Activated naive CD8-positive, alpha-beta T cell treated with anti-CD3 and anti-CD28 coated beads, Interleukin-2, amount 10 ng/mL, durations not matched to agents 7 days and 5 days (primary cell): Measurements from ENCODE around the gene STX4. TPM values are rescaled to one million over a fixed set of nuclear protein-coding genes. Genes with fewer than 3 reads are reported as not detected.

Source experiments
- ATAC-seq: fragments of 150-1000 bp; cut with Tn5 transposase; one replicate; pipeline ENCODE4 v1.10.0; 2021; ENCODE audit warnings: low read depth, moderate library complexity
- POLR2A ChIA-PET: fragments of 350-600 bp; sonication (Branson Sonifier 250); formaldehyde crosslinking; loops from one replicate; lab custom pipeline; 2021; ENCODE audit warnings: antibody characterized with exemption; lab: Charles Lee
- DNase-seq: peaks from one replicate; pipeline ENCODE4 v3.0.0; 2021
- H3K27ac Mint-ChIP-seq: one replicate; pipeline ENCODE4 v1.8.0; 2022; ENCODE audit warnings: mild to moderate bottlenecking, mixed read lengths
- H3K27me3 Mint-ChIP-seq: one replicate; pipeline ENCODE4 v1.8.0; 2022; ENCODE audit warnings: mild to moderate bottlenecking, moderate library complexity, mixed read lengths
- H3K36me3 Mint-ChIP-seq: one replicate; pipeline ENCODE4 v1.8.0; 2021; ENCODE audit warnings: mild to moderate bottlenecking, mixed read lengths
- H3K4me1 Mint-ChIP-seq: one replicate; pipeline ENCODE4 v1.8.0; 2021; ENCODE audit warnings: mixed read lengths
- H3K4me3 Mint-ChIP-seq: one replicate; pipeline ENCODE4 v1.8.0; 2022; ENCODE audit warnings: mild to moderate bottlenecking, moderate library complexity, mixed read lengths
- H3K9me3 Mint-ChIP-seq: one replicate; pipeline ENCODE4 v1.8.0; 2021; ENCODE audit warnings: mixed read lengths
- total RNA-seq, 2 experiments: library from RNA; stranded (reverse); gene quantifications; one replicate each; pipeline ENCODE4 v1.2.3, GENCODE V29; 2021

The STX4 gene
- total RNA-seq, 2 experiments from 2014 or later = 82.8 to 84.8 TPM

GRCh38 chr16:30992931-30993816, 40.2 kb upstream of the STX4 start:
- Mint-ChIP-seq H3K27me3 (peaks cover 2% of the 10 kb centered on the region), H3K36me3 (no peaks in the 10 kb centered on the region), H3K4me1 (peaks cover 12% of the 10 kb centered on the region), H3K4me3 (no peak overlapping the region), H3K9me3 (no peaks in the 10 kb centered on the region), H3K27ac (no peak overlapping the region)
- DNase-seq (no peak), ATAC-seq (no peak)
- POLR2A ChIA-PET = interaction anchor here (0.5 kb wide), 1 partner anchor 384 kb away, joined by 4 read pairs; no protein-coding TSS in a partner anchor

- H3K36me3 Mint-ChIP-seq = no peaks in the 10 kb centered on the region
- no peaks in the 10 kb centered on the region for H3K9me3 Mint-ChIP-seq
- H3K4me3 Mint-ChIP-seq = peak overlapping the region; percentile 98
- POLR2A ChIA-PET = interaction anchor here (0.6 to 3.1 kb wide), 8 partner anchors 11 to 184 kb away, joined by 3 to 19 read pairs (median 4); partner anchors contain the start of genes FUS, HSD3B7, ZNF646 and ZNF668
- H3K27me3 Mint-ChIP-seq = peaks cover 5% of the 10 kb centered on the region
- ATAC-seq (no peak), DNase-seq (no peak)
- H3K4me1 Mint-ChIP-seq = peaks cover 12% of the 10 kb centered on the region
- peak overlapping the region; percentile 95 for H3K27ac Mint-ChIP-seq
Measured at GRCh38 chr16:30995927-30996323, 37.4 kb upstream of the STX4 start.

DNA sequence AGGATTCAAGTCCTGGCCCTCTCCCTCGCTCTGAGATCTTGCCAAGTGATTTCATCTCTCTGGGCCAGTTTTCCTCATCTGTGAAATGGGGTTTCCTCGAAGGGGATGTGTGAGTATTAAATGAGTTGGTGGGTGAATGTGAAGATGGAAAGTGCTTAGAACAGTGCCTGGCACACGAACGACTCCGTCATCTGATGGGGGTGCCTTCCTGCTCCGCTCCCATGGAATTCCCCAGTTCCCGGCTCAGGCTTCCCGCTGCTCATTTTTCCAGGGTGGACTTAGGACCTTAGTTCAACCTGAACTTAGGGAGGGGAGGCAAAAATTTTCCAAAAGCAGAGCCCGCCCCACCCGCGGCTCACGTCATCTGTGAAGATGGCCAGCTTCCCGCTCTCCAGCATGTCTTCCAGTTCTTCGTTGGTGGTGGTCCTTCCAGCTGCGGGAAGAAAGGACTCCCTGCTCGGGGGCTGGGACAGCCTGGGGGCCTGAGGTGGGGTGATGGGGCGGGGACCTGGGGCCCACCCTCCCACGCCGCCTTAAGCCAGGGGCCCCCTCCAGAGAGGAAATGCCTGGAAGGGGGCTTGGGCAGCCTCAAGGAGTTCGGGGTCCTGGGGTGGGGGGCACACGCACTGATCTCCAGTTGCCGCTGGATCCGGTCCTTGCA, 36.9 kb upstream of the STX4 start:
- Mint-ChIP-seq H3K36me3 (no peaks in the 10 kb centered on the region), H3K9me3 (no peaks in the 10 kb centered on the region), H3K27me3 (peaks cover 5% of the 10 kb centered on the region), H3K27ac (peak overlapping the region; percentile 95), H3K4me3 (peak overlapping the region; percentile 98), H3K4me1 (peaks cover 12% of the 10 kb centered on the region)
- no peak for ATAC-seq
- DNase-seq = no peak
- POLR2A ChIA-PET = interaction anchor here (0.5 to 3.1 kb wide), 12 partner anchors 11 to 873 kb away, joined by 3 to 19 read pairs (median 3); partner anchors contain the start of genes FUS, HSD3B7, VKORC1 and ZNF646

DNA sequence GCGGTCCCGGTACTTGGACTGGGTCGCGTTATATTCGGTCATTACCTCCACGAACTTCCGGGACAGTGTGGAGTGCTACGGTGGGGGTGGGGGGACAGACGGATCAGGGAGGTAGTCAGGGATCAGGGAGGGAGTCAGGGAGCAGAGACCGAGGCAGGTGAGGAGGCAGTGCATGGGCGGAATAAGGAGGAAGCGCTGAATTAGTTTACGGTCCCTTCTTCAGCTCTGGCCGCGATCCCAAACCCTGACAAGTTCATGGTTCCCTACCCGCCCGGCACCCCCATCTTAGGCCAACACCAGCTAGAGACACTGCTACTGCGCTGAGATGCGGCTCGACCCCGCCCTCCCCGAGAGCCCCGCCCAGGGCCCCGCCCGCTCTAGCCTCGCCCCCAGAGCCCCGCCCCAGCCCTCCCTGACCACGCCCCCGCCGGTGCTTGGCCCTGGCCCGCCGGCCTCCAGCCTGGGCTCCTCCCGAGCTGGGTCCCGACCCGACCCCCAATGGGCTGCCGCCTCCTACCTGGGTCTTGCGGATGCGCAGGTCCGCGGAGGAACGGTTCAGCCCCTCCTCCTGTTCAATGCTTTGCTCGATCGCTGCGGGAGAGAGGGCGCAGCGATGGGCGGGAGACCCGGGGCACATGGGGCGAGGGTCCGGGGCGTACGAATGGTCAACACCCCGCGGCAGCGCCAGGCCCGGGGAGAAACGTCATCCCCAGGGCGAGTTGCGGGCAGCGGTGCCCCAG, 36.2 kb upstream of the STX4 start:
- peaks cover 5% of the 10 kb centered on the region for H3K27me3 Mint-ChIP-seq
- no peaks in the 10 kb centered on the region for H3K9me3 Mint-ChIP-seq
- DNase-seq (peak; percentile 86), ATAC-seq (peak; percentile 97)
- no peaks in the 10 kb centered on the region for H3K36me3 Mint-ChIP-seq
- peaks cover 12% of the 10 kb centered on the region for H3K4me1 Mint-ChIP-seq
- POLR2A ChIA-PET = interaction anchor here (0.5 to 3.1 kb wide), 13 partner anchors 10 to 872 kb away, joined by 3 to 19 read pairs (median 3); partner anchors contain the start of genes ARMC5, FUS, HSD3B7 and VKORC1
- H3K27ac Mint-ChIP-seq = peak overlapping the region; percentile 95
- peak overlapping the region; percentile 98 for H3K4me3 Mint-ChIP-seq

DNA sequence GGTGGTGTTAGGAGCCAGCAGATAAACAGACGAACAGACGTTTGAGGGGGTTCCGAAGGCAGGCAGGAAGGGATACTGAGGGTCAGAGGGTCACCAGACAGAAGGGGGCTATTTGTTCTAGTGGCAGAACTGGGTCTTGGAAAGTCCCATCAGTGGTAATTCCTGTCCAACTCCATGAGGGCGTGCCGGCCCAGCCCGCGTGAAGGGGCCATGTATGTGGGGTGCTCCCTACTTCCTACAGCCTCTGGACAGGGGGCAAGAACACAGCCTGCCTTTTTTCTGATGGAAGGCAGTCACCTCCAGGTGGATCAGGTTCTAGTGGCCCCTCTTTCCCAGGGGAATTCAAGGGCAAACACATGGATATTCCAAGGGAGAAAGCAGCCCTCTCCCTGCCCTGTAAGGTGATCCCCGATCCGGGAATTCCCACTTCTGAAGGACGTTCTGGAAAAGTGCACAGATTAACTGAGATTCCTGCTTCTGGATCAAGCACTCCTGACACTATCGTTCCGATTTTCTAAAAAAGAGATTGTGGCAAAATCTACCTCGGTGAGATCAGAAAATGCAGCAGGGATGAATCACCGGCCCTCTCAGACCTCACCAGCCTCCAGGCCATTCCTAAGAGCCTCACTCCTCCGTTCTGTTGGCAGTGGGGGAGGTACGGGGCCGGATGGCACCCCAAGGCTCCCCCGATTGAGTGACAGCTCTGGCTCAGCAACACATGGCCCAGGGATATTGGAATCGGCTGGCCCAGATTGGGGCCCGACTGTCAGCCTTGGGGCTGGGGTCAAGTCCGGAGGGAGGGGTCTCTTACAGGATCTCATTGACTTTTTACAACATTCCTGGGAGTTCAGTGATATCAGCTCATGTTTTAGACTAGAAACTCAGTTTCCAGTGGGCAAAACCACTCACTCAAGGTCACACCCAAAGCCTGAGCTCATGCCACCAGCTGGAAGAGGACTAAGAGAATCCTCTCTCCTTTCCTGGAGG, 35.3 kb upstream of the STX4 start:
- H3K9me3 Mint-ChIP-seq = no peaks in the 10 kb centered on the region
- H3K27ac Mint-ChIP-seq = no peak overlapping the region
- peak overlapping the region; percentile 98 for H3K4me3 Mint-ChIP-seq
- ATAC-seq (no peak), DNase-seq (no peak)
- H3K36me3 Mint-ChIP-seq = no peaks in the 10 kb centered on the region
- H3K27me3 Mint-ChIP-seq = peaks cover 5% of the 10 kb centered on the region
- H3K4me1 Mint-ChIP-seq = peaks cover 10% of the 10 kb centered on the region
- POLR2A ChIA-PET = interaction anchor here (0.7 to 3.1 kb wide), 11 partner anchors 13 to 715 kb away, joined by 3 to 19 read pairs (median 3); partner anchors contain the start of genes ARMC5, FUS, HSD3B7 and VKORC1

DNA sequence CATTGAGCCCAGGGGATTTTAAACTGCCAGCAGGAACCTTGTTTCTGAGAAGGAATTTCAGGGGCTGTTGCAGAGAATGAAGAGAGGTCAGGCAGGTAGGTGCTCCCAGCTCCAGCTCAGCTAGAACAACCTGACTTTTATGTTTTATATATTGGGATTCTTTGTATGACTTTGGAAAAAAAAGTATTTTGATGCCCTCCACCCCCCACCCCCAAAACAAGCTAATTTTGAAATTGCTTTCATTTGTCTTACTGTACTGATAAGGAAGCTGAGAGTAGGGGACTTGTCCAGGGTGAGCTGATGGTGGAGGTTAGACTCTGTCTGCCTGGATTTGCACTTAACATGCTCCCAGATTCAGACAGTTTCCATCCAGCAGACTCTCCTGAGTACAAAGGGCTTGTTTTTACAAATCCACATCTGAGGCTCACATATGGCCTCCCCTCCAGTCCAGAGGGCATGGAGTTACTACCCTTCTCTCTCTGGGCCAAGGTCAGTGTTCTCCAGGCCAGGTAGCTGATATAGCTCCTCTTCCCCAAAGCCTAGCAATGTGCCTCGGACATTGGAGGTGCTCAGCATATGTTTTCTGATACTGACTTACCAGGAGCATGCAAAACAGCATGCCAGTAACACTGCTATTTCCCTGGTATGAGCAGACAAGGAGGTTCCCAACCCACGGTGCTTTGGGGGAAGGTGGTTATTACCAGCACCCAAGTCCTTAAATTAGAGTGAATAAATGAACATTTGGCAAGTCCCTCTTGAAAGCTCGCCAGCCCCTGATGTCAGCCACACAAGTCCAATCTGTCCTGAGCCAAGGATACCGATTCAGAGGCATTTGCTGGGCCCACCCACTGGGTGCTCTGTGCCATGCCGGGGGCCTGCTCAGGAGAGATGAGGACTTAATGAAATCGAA, 34.3 kb upstream of the STX4 start:
- H3K27me3 Mint-ChIP-seq = peaks cover 5% of the 10 kb centered on the region
- no peaks in the 10 kb centered on the region for H3K36me3 Mint-ChIP-seq
- no peak overlapping the region for H3K27ac Mint-ChIP-seq
- no peak for DNase-seq
- no peak for ATAC-seq
- H3K4me1 Mint-ChIP-seq = peaks cover 9% of the 10 kb centered on the region
- no peaks in the 10 kb centered on the region for H3K9me3 Mint-ChIP-seq
- POLR2A ChIA-PET = interaction anchor here (0.7 to 1.3 kb wide), 2 partner anchors 31 to 75 kb away, joined by 3 read pairs; partner anchors contain the start of genes ZNF646 and ZNF668
- H3K4me3 Mint-ChIP-seq = no peak overlapping the region

GRCh38 chr16:31000671-31001382, 32.5 kb upstream of the STX4 start:
- no peaks in the 10 kb centered on the region for H3K9me3 Mint-ChIP-seq
- H3K36me3 Mint-ChIP-seq = no peaks in the 10 kb centered on the region
- no peak overlapping the region for H3K27ac Mint-ChIP-seq
- H3K27me3 Mint-ChIP-seq = peaks cover 7% of the 10 kb centered on the region
- DNase-seq (no peak), ATAC-seq (no peak)
- POLR2A ChIA-PET = no interaction called here
- H3K4me3 Mint-ChIP-seq = no peak overlapping the region
- peaks cover 3% of the 10 kb centered on the region for H3K4me1 Mint-ChIP-seq

GRCh38 chr16:31001507-31002249, 31.7 kb upstream of the STX4 start:
- Mint-ChIP-seq H3K27ac (no peak overlapping the region), H3K36me3 (no peaks in the 10 kb centered on the region), H3K4me3 (no peak overlapping the region), H3K4me1 (no peaks in the 10 kb centered on the region), H3K27me3 (peaks cover 11% of the 10 kb centered on the region), H3K9me3 (no peaks in the 10 kb centered on the region)
- no peak for DNase-seq
- POLR2A ChIA-PET = no interaction called here
- no peak for ATAC-seq

- no peak for DNase-seq
- no peaks in the 10 kb centered on the region for H3K4me1 Mint-ChIP-seq
- no peaks in the 10 kb centered on the region for H3K9me3 Mint-ChIP-seq
- POLR2A ChIA-PET = no interaction called here
- peaks cover 13% of the 10 kb centered on the region for H3K27me3 Mint-ChIP-seq
- no peaks in the 10 kb centered on the region for H3K36me3 Mint-ChIP-seq
- no peak overlapping the region for H3K4me3 Mint-ChIP-seq
- no peak overlapping the region for H3K27ac Mint-ChIP-seq
- no peak for ATAC-seq
Measured at GRCh38 chr16:31002250-31002700, 31.1 kb upstream of the STX4 start.

DNA sequence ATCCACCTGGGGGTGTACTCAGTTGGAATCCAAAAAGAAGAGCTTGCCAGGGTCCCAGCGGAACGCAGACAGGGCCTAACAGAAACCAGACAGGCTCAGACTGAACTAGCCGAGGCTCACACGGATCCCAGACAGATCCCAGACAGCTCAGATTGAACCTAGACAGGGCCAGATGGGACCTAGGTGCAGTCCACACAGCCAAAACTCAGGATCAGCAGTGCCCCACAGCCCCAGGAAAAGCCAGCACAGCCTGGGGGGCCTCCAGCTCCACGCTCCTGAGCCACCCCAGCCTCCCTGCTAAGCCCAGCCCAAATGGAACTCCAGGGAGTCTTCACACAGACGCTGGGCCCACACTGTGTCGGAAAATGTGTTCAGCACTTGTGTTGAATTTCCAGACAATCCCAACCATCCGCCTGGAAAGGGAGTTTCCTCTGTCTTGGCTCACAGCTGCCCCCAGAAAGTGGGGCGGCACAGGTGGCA, 30.5 kb upstream of the STX4 start:
- no peak for ATAC-seq
- Mint-ChIP-seq H3K9me3 (no peaks in the 10 kb centered on the region), H3K36me3 (no peaks in the 10 kb centered on the region), H3K27ac (no peak overlapping the region), H3K4me1 (no peaks in the 10 kb centered on the region), H3K27me3 (peaks cover 15% of the 10 kb centered on the region), H3K4me3 (no peak overlapping the region)
- no peak for DNase-seq
- POLR2A ChIA-PET = no interaction called here
